ENCODE measurements around the gene F7. TPM values are rescaled to one million over a fixed set of nuclear protein-coding genes. Genes with fewer than 3 reads are reported as not detected.

Gene F7
- total RNA-seq, 1 experiment from 2014 or later: 0.26 TPM

DNA sequence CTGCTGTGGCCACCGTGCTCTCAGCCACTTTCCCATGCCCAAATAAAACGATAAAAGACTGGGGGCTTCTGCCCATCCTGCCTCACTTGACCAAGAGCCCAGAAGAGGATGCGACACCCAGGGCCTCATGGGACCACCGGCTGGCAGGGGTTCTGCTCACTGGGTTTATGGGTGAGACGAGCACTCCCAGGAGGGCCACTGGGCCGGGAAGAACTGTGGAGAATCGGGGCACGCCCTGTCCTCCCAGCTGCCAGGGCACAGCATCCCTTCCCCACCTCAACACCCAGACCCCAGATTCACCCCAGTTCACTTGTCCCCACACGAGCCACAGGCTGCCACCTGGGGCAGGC lies 12.3 kb downstream of the F7 start:
- ChIA-PET CTCF (no interaction called here), POLR2A (no interaction called here)
- ATAC-seq (no peak), DNase-seq (ENCODE audit: low spot score) (no peak)
- 0 out of 2 replicates have a peak, but pooled peaks cover 2% of the 10 kb centered on the region for H3K36me3 Mint-ChIP-seq
- no peak overlapping the region for H3K27ac Mint-ChIP-seq
- TF ChIP-seq TEAD1 (CRISPR knock-in tag; IDR thresholded peaks at IDR 0.05): no peak
- TF ChIP-seq, protein P1, sequence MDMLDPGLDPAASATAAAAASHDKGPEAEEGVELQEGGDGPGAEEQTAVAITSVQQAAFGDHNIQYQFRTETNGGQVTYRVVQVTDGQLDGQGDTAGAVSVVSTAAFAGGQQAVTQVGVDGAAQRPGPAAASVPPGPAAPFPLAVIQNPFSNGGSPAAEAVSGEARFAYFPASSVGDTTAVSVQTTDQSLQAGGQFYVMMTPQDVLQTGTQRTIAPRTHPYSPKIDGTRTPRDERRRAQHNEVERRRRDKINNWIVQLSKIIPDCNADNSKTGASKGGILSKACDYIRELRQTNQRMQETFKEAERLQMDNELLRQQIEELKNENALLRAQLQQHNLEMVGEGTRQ (CRISPR knock-in tag; IDR thresholded peaks at IDR 0.05): no peak
- TF ChIP-seq, protein P2, sequence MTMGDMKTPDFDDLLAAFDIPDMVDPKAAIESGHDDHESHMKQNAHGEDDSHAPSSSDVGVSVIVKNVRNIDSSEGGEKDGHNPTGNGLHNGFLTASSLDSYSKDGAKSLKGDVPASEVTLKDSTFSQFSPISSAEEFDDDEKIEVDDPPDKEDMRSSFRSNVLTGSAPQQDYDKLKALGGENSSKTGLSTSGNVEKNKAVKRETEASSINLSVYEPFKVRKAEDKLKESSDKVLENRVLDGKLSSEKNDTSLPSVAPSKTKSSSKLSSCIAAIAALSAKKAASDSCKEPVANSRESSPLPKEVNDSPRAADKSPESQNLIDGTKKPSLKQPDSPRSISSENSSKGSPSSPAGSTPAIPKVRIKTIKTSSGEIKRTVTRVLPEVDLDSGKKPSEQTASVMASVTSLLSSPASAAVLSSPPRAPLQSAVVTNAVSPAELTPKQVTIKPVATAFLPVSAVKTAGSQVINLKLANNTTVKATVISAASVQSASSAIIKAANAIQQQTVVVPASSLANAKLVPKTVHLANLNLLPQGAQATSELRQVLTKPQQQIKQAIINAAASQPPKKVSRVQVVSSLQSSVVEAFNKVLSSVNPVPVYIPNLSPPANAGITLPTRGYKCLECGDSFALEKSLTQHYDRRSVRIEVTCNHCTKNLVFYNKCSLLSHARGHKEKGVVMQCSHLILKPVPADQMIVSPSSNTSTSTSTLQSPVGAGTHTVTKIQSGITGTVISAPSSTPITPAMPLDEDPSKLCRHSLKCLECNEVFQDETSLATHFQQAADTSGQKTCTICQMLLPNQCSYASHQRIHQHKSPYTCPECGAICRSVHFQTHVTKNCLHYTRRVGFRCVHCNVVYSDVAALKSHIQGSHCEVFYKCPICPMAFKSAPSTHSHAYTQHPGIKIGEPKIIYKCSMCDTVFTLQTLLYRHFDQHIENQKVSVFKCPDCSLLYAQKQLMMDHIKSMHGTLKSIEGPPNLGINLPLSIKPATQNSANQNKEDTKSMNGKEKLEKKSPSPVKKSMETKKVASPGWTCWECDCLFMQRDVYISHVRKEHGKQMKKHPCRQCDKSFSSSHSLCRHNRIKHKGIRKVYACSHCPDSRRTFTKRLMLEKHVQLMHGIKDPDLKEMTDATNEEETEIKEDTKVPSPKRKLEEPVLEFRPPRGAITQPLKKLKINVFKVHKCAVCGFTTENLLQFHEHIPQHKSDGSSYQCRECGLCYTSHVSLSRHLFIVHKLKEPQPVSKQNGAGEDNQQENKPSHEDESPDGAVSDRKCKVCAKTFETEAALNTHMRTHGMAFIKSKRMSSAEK (CRISPR knock-in tag; IDR thresholded peaks at IDR 0.05; ENCODE audit: borderline replicate concordance): no peak
- TF ChIP-seq JAZF1 (CRISPR knock-in tag; IDR thresholded peaks at IDR 0.05): no peak
- TF ChIP-seq ZNF138 (CRISPR knock-in tag; conservative IDR thresholded peaks at IDR 0.05): no peak
- TF ChIP-seq ZNF232 (CRISPR knock-in tag; IDR thresholded peaks at IDR 0.05): no peak
- no peak for TF ChIP-seq ZNF423 (CRISPR knock-in tag; IDR thresholded peaks at IDR 0.05)
- TF ChIP-seq TP53 (CRISPR knock-in tag; IDR thresholded peaks at IDR 0.05): no peak
- H3K27me3 Mint-ChIP-seq (ENCODE audit: low read depth): peaks cover 6% of the 10 kb centered on the region
- no peak overlapping the region for H3K4me3 Mint-ChIP-seq
- peaks cover 6% of the 10 kb centered on the region for H3K4me1 Mint-ChIP-seq
- peaks cover 6% of the 10 kb centered on the region for H3K9me3 Mint-ChIP-seq

DNA sequence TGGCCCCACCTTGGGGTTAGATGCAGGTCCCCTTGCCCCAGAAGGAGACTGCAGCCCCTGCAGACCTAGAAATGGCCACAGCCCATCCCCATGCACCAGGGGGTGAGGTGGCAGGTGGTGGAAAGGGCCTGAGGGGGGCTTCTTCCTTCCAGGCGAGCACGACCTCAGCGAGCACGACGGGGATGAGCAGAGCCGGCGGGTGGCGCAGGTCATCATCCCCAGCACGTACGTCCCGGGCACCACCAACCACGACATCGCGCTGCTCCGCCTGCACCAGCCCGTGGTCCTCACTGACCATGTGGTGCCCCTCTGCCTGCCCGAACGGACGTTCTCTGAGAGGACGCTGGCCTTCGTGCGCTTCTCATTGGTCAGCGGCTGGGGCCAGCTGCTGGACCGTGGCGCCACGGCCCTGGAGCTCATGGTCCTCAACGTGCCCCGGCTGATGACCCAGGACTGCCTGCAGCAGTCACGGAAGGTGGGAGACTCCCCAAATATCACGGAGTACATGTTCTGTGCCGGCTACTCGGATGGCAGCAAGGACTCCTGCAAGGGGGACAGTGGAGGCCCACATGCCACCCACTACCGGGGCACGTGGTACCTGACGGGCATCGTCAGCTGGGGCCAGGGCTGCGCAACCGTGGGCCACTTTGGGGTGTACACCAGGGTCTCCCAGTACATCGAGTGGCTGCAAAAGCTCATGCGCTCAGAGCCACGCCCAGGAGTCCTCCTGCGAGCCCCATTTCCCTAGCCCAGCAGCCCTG lies 12.8 kb downstream of the F7 start:
- Mint-ChIP-seq H3K27ac (no peak overlapping the region), H3K4me3 (no peak overlapping the region), H3K9me3 (peaks cover 6% of the 10 kb centered on the region), H3K27me3 (ENCODE audit: low read depth) (peaks cover 6% of the 10 kb centered on the region), H3K36me3 (0 out of 2 replicates have a peak, but pooled peaks cover 2% of the 10 kb centered on the region), H3K4me1 (peaks cover 9% of the 10 kb centered on the region)
- no peak for TF ChIP-seq GABPB1 (CRISPR knock-in tag; IDR thresholded peaks at IDR 0.05)
- TF ChIP-seq, protein P3, sequence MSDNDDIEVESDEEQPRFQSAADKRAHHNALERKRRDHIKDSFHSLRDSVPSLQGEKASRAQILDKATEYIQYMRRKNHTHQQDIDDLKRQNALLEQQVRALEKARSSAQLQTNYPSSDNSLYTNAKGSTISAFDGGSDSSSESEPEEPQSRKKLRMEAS (CRISPR knock-in tag; IDR thresholded peaks at IDR 0.05): no peak
- TF ChIP-seq MXD4 (CRISPR knock-in tag; IDR thresholded peaks at IDR 0.05; ENCODE audit: borderline replicate concordance): no peak
- TF ChIP-seq JAZF1 (CRISPR knock-in tag; IDR thresholded peaks at IDR 0.05): no peak
- TF ChIP-seq, protein P4, sequence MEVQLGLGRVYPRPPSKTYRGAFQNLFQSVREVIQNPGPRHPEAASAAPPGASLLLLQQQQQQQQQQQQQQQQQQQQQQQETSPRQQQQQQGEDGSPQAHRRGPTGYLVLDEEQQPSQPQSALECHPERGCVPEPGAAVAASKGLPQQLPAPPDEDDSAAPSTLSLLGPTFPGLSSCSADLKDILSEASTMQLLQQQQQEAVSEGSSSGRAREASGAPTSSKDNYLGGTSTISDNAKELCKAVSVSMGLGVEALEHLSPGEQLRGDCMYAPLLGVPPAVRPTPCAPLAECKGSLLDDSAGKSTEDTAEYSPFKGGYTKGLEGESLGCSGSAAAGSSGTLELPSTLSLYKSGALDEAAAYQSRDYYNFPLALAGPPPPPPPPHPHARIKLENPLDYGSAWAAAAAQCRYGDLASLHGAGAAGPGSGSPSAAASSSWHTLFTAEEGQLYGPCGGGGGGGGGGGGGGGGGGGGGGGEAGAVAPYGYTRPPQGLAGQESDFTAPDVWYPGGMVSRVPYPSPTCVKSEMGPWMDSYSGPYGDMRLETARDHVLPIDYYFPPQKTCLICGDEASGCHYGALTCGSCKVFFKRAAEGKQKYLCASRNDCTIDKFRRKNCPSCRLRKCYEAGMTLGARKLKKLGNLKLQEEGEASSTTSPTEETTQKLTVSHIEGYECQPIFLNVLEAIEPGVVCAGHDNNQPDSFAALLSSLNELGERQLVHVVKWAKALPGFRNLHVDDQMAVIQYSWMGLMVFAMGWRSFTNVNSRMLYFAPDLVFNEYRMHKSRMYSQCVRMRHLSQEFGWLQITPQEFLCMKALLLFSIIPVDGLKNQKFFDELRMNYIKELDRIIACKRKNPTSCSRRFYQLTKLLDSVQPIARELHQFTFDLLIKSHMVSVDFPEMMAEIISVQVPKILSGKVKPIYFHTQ (CRISPR knock-in tag; IDR thresholded peaks at IDR 0.05): no peak
- TF ChIP-seq, protein P5, sequence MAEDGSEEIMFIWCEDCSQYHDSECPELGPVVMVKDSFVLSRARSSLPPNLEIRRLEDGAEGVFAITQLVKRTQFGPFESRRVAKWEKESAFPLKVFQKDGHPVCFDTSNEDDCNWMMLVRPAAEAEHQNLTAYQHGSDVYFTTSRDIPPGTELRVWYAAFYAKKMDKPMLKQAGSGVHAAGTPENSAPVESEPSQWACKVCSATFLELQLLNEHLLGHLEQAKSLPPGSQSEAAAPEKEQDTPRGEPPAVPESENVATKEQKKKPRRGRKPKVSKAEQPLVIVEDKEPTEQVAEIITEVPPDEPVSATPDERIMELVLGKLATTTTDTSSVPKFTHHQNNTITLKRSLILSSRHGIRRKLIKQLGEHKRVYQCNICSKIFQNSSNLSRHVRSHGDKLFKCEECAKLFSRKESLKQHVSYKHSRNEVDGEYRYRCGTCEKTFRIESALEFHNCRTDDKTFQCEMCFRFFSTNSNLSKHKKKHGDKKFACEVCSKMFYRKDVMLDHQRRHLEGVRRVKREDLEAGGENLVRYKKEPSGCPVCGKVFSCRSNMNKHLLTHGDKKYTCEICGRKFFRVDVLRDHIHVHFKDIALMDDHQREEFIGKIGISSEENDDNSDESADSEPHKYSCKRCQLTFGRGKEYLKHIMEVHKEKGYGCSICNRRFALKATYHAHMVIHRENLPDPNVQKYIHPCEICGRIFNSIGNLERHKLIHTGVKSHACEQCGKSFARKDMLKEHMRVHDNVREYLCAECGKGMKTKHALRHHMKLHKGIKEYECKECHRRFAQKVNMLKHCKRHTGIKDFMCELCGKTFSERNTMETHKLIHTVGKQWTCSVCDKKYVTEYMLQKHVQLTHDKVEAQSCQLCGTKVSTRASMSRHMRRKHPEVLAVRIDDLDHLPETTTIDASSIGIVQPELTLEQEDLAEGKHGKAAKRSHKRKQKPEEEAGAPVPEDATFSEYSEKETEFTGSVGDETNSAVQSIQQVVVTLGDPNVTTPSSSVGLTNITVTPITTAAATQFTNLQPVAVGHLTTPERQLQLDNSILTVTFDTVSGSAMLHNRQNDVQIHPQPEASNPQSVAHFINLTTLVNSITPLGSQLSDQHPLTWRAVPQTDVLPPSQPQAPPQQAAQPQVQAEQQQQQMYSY (CRISPR knock-in tag; IDR thresholded peaks at IDR 0.05): no peak
- no peak for TF ChIP-seq ZNF138 (CRISPR knock-in tag; conservative IDR thresholded peaks at IDR 0.05)
- TF ChIP-seq ZBTB21 (CRISPR knock-in tag; IDR thresholded peaks at IDR 0.05; ENCODE audit: borderline replicate concordance): no peak
- no peak for TF ChIP-seq ZNF219 (CRISPR knock-in tag; IDR thresholded peaks at IDR 0.05; ENCODE audit: borderline replicate concordance)
- TF ChIP-seq IRF2 (CRISPR knock-in tag; IDR thresholded peaks at IDR 0.05; ENCODE audit: borderline replicate concordance, low read depth): no peak
- TF ChIP-seq, protein P6, sequence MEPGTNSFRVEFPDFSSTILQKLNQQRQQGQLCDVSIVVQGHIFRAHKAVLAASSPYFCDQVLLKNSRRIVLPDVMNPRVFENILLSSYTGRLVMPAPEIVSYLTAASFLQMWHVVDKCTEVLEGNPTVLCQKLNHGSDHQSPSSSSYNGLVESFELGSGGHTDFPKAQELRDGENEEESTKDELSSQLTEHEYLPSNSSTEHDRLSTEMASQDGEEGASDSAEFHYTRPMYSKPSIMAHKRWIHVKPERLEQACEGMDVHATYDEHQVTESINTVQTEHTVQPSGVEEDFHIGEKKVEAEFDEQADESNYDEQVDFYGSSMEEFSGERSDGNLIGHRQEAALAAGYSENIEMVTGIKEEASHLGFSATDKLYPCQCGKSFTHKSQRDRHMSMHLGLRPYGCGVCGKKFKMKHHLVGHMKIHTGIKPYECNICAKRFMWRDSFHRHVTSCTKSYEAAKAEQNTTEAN (CRISPR knock-in tag; IDR thresholded peaks at IDR 0.05): no peak
- TF ChIP-seq, protein P1 (CRISPR knock-in tag; IDR thresholded peaks at IDR 0.05): no peak
- ATAC-seq: no peak
- CTCF ChIA-PET: interaction anchor here (0.7 kb wide), 1 partner anchor 28 kb away, joined by 3 read pairs; no protein-coding TSS in a partner anchor
- POLR2A ChIA-PET: no interaction called here
- no peak for DNase-seq (ENCODE audit: low spot score)

Data from WTC11 (cell line).